Tibial nerve (tissue), 4 donors: ENCODE measurements around the gene MMS22L.

ENCODE experiments used
- CTCF ChIP-seq, 5 experiments: fragments of 200-600 bp in 3 of 5; fragments of 450-650 bp in 2 of 5; sonication (generic) in 3 of 5; IDR thresholded peaks; one replicate each; pipeline ENCODE4 v1.5.1; 2016 to 2019; ENCODE audit warnings: antibody characterized with exemption in 5 of 5, mild to moderate bottlenecking in 3 of 5, moderate library complexity in 2 of 5
- EP300 ChIP-seq, 2 donors: sonication (generic); formaldehyde crosslinking; IDR thresholded peaks; one replicate each; pipeline ENCODE4 v1.6.1; 2017; ENCODE audit warnings: antibody characterized with exemption in 2 of 2, mild to moderate bottlenecking in 1 of 2
- POLR2A ChIP-seq, 2 donors: fragments of 450-650 bp; IDR thresholded peaks; one replicate each; pipeline ENCODE4 v1.6.1; 2017; ENCODE audit warnings: antibody characterized with exemption in 2 of 2, mild to moderate bottlenecking in 2 of 2, moderate library complexity in 2 of 2

- TF ChIP-seq POLR2A (IDR thresholded peaks at IDR 0.05) = no peak
- no peak for TF ChIP-seq CTCF (IDR thresholded peaks at IDR 0.05)
- no peak for TF ChIP-seq EP300 (IDR thresholded peaks at IDR 0.05)
These were observed 141.3 kb downstream of the MMS22L start for GRCh38 chr6:97141756-97142155.
